Measurements from ENCODE around the gene WFIKKN1.

Gene WFIKKN1

GRCh38 chr16:677316-678190 is 46.8 kb downstream of the WFIKKN1 start:
- ChIA-PET POLR2A (no interaction called here), CTCF (interaction anchor here (0.7 to 4.6 kb wide), 3 partner anchors 10 to 44 kb away, joined by 3 to 28 read pairs (median 3); partner anchors contain the start of genes ANTKMT, RHOT2 and WDR90)
- no peak for TF ChIP-seq CTCF (IDR thresholded peaks at IDR 0.05; ENCODE audit: control extremely low read depth, extremely low read depth, low read depth, missing control alignments)
- no peak for DNase-seq (ENCODE audit: extremely low spot score)

DNA sequence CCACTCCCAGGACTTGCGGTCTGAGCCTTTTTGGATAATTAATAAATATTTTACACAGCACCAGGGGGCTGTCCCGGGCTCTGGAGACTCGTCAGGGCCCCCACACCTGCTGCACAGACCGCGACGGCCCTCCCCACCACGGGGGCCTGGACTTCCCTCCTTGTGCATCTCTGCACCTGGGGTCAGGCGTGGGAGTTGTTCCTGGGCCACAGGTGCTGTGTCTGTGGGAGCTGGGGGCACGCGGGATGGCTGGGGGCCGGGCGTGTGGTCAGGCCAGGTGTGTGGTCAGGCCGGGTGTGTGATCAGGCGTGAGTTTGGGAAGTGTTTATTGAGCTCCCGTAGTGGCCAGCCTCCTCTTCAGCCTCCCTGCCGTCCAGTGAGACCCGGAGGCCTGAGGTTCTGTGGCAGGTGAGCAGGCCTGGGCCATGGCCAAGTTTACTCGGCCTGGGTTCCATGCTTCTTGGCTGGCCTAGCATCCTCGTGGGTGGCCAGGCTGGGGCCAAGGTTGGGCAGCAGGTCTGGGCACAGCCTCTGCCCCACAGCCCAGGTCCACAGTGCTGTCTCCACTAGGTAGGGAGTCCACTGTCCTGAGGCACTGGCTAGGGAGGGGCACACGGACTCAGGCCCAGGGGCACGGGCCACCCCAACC is 47.5 kb downstream of the WFIKKN1 start:
- POLR2A ChIA-PET: no interaction called here
- CTCF ChIA-PET: interaction anchor here (1.2 to 4.6 kb wide), 2 partner anchors 10 to 43 kb away, joined by 3 to 28 read pairs; partner anchors contain the start of genes ANTKMT and RHOT2
- TF ChIP-seq CTCF (IDR thresholded peaks at IDR 0.05; ENCODE audit: control extremely low read depth, extremely low read depth, low read depth, missing control alignments): no peak
- no peak for DNase-seq (ENCODE audit: extremely low spot score)

DNA sequence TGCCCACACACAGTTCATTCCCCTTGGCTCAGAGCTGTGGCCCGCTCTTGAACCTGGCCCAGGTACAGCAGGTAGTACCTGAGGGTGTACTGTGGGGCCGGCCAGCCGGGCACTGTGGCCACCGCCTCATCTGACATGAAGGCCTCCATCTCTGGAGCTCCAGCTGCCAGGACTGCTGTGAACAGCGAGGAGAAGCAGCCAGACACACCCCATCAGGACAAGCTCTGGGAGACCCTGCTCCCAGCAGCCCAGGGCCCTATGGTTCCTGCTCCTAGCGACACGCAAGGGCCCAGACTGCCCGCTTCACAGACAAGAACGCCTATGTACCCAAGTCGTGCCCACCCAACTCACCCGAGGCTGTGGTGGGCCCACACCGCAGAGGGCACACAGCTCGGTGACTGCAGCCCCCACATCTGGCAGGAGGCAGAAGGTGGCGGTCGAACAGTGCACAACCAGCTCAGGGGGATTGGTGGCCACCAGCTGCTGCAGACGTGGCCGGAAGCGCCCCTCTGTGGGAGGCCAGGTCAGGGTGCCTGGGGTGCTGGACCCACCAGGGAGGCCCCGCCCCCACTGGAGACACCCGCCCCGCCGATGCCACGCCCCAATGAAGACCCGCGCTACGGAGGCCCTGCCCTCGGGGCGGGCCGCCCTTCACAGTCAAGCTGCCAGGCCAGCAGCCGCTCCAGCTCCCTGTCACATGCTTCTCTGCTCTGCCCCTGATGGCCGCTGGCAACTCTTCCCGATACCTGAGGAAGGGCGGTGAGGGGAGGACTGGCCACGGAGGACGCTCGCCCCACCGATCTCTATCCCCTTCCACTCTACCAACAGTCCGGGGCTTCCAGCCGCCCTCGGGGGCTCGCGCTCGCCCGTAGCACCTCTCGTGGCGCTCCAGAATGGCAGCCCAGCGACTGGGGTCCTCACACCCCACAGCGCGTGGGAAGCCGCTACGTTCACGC is 48.4 kb downstream of the WFIKKN1 start:
- CTCF ChIA-PET: interaction anchor here (1.2 to 4.6 kb wide), 2 partner anchors 11 to 42 kb away, joined by 3 to 28 read pairs; partner anchors contain the start of genes ANTKMT and RHOT2
- TF ChIP-seq CTCF (IDR thresholded peaks at IDR 0.05; ENCODE audit: control extremely low read depth, extremely low read depth, low read depth, missing control alignments): no peak
- peak; percentile 54 for DNase-seq (ENCODE audit: extremely low spot score)
- POLR2A ChIA-PET: interaction anchor here (0.8 kb wide), 1 partner anchor 10 kb away, joined by 3 read pairs; no protein-coding TSS in a partner anchor

- TF ChIP-seq CTCF (IDR thresholded peaks at IDR 0.05; ENCODE audit: control extremely low read depth, extremely low read depth, low read depth, missing control alignments): no peak
- DNase-seq (ENCODE audit: extremely low spot score): peak; percentile 88
- POLR2A ChIA-PET: interaction anchor here (0.7 to 1.2 kb wide), 4 partner anchors 11 to 1475 kb away, joined by 3 to 7 read pairs (median 4); partner anchors contain the start of genes RHOT2 and TRAF7
- CTCF ChIA-PET: interaction anchor here (1.0 to 4.6 kb wide), 6 partner anchors 10 to 87 kb away, joined by 3 to 28 read pairs (median 4); partner anchors contain the start of genes RHOT2 and WDR90
These were observed 49.2 kb downstream of the WFIKKN1 start, which contains the start of gene STUB1 for GRCh38 chr16:679814-680624. Gene STUB1, plus strand, starts transcription at chr16:680410. Its CDS starts 116 bp downstream, at chr16:680526.

DNA sequence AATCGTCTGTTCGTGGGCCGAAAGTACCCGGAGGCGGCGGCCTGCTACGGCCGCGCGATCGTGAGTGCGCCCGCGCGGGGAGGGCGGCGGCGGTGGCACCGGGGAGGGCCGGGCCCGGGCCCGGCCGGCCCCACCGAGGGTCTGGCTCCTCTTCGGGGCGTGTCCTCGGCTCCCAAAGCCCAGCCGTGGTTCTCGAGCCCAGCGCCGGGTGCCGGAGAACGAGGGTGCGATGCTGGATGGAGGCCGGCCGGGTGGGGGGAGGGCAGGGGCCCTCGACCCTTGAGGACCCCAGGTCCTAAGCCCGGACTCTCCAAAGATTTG is 49.8 kb downstream of the WFIKKN1 start:
- no peak for TF ChIP-seq CTCF (IDR thresholded peaks at IDR 0.05; ENCODE audit: control extremely low read depth, extremely low read depth, low read depth, missing control alignments)
- POLR2A ChIA-PET: interaction anchor here (0.7 to 1.2 kb wide), 3 partner anchors 13 to 1475 kb away, joined by 3 to 7 read pairs (median 4); partner anchors contain the start of genes RHOT2 and TRAF7
- no peak for DNase-seq (ENCODE audit: extremely low spot score)
- CTCF ChIA-PET: interaction anchor here (1.0 to 4.6 kb wide), 7 partner anchors 9 to 105 kb away, joined by 3 to 28 read pairs (median 4); partner anchors contain the start of genes RHOT2 and WDR90
